DOHH2 (cell line): ENCODE measurements around the gene RIPK3.

Source experiments
- CTCF ChIP-seq: fragments of 200-600 bp; sonication (generic); IDR thresholded peaks from one replicate; pipeline ENCODE4 v1.5.1; 2014; ENCODE audit warnings: antibody characterized with exemption, mild to moderate bottlenecking, low read depth, low read length; ENCODE audit not compliant: poor library complexity, severe bottlenecking
- EZH2phosphoT487 ChIP-seq: fragments of 200-600 bp; sonication (generic); IDR thresholded peaks from 2 replicates; pipeline ENCODE4 v1.6.1; 2017; ENCODE audit warnings: borderline replicate concordance, mild to moderate bottlenecking, antibody characterized with exemption, low read length, moderate library complexity, mixed read lengths

- TF ChIP-seq EZH2phosphoT487, result no peak
- TF ChIP-seq CTCF, result no peak
Observed at GRCh38 chr14:24323341-24323740, 16.4 kb downstream of the RIPK3 start.
